Ascending aorta (tissue), 2 donors: Measurements from ENCODE around the gene TRIM25. TPM values are rescaled to one million over a fixed set of nuclear protein-coding genes. Genes with fewer than 3 reads are reported as not detected.
A peak's percentile ranks its signal among the peaks of the same experiment; 100 is the strongest.

Source experiments
- DNase-seq, 2 donors: peaks; one replicate each; pipeline ENCODE4 v3.0.0-alpha.2; 2019; ENCODE audit warnings: low spot score in 2 of 2
- H3K27ac ChIP-seq, 2 donors: fragments of 200-600 bp; sonication (generic); one replicate each; pipeline ENCODE4 v1.5.1; 2016 to 2017; ENCODE audit warnings: mild to moderate bottlenecking in 1 of 2
- H3K27me3 ChIP-seq: fragments of 200-600 bp; sonication (generic); one replicate; pipeline ENCODE4 v1.5.1; 2017
- H3K36me3 ChIP-seq, 2 donors: fragments of 200-600 bp; sonication (generic); one replicate each; pipeline ENCODE4 v1.5.1; 2016
- H3K4me1 ChIP-seq, 2 donors: fragments of 200-600 bp; sonication (generic); one replicate each; pipeline ENCODE4 v1.5.1; 2016 to 2017; ENCODE audit warnings: mild to moderate bottlenecking in 1 of 2
- H3K4me3 ChIP-seq, 2 donors: fragments of 200-600 bp; sonication (generic); one replicate each; pipeline ENCODE4 v1.5.1; 2016 to 2017; ENCODE audit warnings: mild to moderate bottlenecking in 1 of 2
- H3K9me3 ChIP-seq, 2 donors: fragments of 200-600 bp; sonication (generic); one replicate each; pipeline ENCODE4 v1.5.1; 2016
- intact Hi-C: fragments of 100-400 bp; cut with DNase I; formaldehyde crosslinking; loops from one replicate; pipeline ENCODE4 v1.15.1; 2023
- total RNA-seq: library from RNA; depleted of rRNA; stranded (reverse); fragments of >200 nt; gene quantifications from one replicate; pipeline ENCODE4 v1.1.0, GENCODE V29; 2016
- TF ChIP-seq, protein P1 (sequence below), 3 experiments: fragments of 200-600 bp in 2 of 3; fragments of 450-650 bp in 1 of 3; sonication (generic) in 2 of 3; IDR thresholded peaks; one replicate each; pipeline ENCODE4 v1.5.1; 2016 to 2019; ENCODE audit warnings: antibody characterized with exemption in 3 of 3, mild to moderate bottlenecking in 1 of 3, moderate library complexity in 1 of 3

Gene TRIM25
- total RNA-seq, 1 donor from 2014 or later = 65.3 TPM

- no peaks in the 10 kb centered on the region for H3K4me1 ChIP-seq
- TF ChIP-seq, protein P1, sequence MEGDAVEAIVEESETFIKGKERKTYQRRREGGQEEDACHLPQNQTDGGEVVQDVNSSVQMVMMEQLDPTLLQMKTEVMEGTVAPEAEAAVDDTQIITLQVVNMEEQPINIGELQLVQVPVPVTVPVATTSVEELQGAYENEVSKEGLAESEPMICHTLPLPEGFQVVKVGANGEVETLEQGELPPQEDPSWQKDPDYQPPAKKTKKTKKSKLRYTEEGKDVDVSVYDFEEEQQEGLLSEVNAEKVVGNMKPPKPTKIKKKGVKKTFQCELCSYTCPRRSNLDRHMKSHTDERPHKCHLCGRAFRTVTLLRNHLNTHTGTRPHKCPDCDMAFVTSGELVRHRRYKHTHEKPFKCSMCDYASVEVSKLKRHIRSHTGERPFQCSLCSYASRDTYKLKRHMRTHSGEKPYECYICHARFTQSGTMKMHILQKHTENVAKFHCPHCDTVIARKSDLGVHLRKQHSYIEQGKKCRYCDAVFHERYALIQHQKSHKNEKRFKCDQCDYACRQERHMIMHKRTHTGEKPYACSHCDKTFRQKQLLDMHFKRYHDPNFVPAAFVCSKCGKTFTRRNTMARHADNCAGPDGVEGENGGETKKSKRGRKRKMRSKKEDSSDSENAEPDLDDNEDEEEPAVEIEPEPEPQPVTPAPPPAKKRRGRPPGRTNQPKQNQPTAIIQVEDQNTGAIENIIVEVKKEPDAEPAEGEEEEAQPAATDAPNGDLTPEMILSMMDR (IDR thresholded peaks at IDR 0.05) = no peak
- H3K9me3 ChIP-seq = no peaks in the 10 kb centered on the region
- peaks cover 44 to 88% of the 10 kb centered on the region in 2 donors for H3K36me3 ChIP-seq
- H3K27me3 ChIP-seq = no peaks in the 10 kb centered on the region
- H3K27ac ChIP-seq = no peak overlapping the region
- intact Hi-C loops = loop anchor here (2.0 kb wide), 1 partner anchor 48 kb away; no protein-coding TSS in a partner anchor
- no peak for DNase-seq
- H3K4me3 ChIP-seq = no peak overlapping the region
Observed at GRCh38 chr17:56892333-56892732, 21.5 kb downstream of the TRIM25 start.

DNA sequence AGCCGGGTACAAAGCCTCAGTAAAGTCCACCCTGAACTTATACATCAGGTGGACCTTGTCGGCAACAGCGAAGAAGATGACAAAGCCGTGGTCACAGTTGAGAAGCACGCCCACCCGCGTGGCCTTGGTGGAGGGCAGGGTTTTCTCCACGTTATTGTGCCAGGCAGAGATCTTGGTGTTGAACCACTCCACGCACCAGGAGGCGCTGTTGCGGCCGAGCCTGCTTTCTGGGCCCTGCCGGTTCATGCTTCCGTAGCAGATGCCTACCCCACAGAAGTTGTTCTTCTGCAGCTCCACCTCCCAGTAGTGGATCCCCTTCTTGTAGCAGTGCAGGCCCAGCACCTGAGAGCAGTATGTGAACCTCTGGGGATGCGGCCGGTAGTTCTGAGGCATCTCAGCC, 22.1 kb downstream of the TRIM25 start:
- no peaks in the 10 kb centered on the region for H3K27me3 ChIP-seq
- H3K9me3 ChIP-seq = no peaks in the 10 kb centered on the region
- no peak for DNase-seq
- H3K27ac ChIP-seq = no peak overlapping the region
- no peak overlapping the region for H3K4me3 ChIP-seq
- TF ChIP-seq, protein P1 (IDR thresholded peaks at IDR 0.05) = peak; percentile 13 to 49 (median 36)
- peaks cover 44 to 83% of the 10 kb centered on the region in 2 donors for H3K36me3 ChIP-seq
- intact Hi-C loops = loop anchor here (2.0 kb wide), 1 partner anchor 49 kb away; no protein-coding TSS in a partner anchor
- H3K4me1 ChIP-seq = no peaks in the 10 kb centered on the region

DNA sequence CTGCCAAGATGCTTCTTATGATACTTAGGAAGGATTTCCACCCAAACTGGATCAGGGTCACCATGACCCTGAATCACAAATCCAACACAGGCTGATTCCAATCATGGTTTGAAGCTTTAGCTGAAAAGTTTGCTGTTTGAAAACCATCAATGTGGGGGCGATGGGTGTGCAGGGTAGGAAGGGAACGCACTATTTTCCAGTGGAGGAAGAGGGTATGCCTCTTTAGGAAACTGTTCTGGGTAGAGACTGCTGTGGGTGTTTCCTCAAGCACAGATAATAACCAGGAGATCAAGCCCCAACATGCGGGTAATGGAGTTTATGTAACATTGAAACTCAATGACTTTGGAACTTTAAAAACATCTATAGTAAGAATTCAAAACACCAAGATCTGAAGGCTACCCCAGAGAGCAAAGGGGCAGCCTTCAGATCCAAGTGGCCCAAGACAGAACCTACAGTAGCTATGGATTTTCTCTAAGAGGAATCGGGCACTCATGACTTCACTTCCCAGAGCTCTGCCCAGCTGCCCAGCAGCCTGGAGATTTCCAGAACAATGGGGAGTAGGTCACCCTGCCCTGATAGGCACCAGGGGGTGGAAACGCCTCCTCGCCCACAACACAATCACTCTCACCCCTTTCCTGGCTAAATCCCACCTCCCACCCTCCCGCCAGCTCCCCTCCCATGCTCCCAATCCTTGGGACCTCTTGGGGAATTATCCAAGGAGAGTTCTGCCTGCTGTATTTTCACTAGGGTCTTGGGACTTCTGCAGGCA, 22.8 kb downstream of the TRIM25 start:
- H3K9me3 ChIP-seq = no peaks in the 10 kb centered on the region
- TF ChIP-seq, protein P1 (IDR thresholded peaks at IDR 0.05) = no peak
- H3K4me3 ChIP-seq = no peak overlapping the region
- H3K27me3 ChIP-seq = no peaks in the 10 kb centered on the region
- peaks cover 44 to 83% of the 10 kb centered on the region in 2 donors for H3K36me3 ChIP-seq
- no peaks in the 10 kb centered on the region for H3K4me1 ChIP-seq
- intact Hi-C loops = no loop called here
- H3K27ac ChIP-seq = no peak overlapping the region
- no peak for DNase-seq

DNA sequence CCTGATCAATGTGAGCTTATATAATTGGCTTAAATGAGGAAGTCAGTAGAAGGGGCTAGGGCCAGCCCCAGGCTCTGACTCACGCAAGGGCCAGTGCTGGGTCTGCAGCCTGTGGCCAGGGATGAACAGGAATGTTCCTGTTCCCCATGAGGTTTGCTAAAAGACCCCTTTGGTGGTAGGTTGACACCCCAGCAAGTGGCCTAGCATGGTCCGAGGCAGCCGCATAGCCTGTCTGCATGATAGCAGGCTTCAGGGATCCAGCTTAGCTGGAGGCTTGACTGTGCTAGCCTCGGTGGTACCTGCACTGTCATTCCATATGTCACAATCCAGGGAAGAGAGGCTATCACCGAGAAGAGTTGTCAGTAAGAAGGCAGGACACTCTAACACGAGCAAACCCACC, 23.5 kb downstream of the TRIM25 start:
- peaks cover 37 to 76% of the 10 kb centered on the region in 2 donors for H3K36me3 ChIP-seq
- TF ChIP-seq, protein P1 (IDR thresholded peaks at IDR 0.05) = no peak
- intact Hi-C loops = no loop called here
- H3K27me3 ChIP-seq = no peaks in the 10 kb centered on the region
- no peaks in the 10 kb centered on the region for H3K9me3 ChIP-seq
- no peak for DNase-seq
- H3K4me3 ChIP-seq = no peak overlapping the region
- H3K4me1 ChIP-seq = no peaks in the 10 kb centered on the region
- H3K27ac ChIP-seq = no peak overlapping the region

DNA sequence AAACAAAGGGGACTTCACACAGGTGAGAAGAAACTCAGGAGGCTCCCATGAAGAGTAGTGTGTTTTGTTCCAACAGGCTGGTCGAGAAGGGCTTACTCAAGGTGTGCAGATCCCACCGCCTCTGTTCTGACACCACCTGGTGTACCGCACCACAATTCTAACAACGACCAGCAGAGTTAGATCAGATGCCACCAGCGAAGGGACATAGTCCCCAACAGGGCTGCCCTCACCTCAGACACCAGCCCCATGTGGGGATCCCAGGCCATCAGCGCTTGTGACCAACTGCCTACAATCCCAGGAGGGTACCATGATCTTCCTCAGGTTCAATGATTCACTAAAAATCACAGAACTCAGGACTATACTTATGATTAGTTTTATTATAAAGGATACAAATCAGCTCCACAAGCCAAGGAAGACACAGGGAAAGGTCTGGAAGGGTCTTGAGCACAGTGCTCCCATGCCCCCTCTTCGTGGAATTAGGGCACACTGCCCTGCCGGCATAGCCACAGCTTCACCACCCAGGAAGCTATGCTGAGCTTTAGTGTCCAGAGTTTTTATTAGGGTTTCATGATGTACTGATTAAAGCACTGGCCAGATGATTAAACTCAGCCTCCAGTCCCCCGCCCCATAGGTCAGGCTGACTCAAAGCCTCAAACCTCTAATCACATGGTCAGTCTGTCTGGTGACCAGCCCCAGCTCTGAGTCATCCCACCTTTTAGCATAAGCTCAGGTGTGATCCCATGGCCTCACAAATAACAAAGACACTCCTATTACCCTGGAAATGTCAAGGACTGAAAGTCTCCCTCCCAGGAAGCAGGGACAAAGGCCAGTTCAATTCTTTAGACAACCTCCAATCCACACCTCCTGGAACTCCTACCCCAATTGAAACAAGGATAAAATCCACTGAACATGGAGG, 26.0 kb downstream of the TRIM25 start:
- Histone ChIP-seq H3K36me3 (peaks cover 14 to 50% of the 10 kb centered on the region in 2 donors), H3K27ac (no peak overlapping the region), H3K4me3 (no peak overlapping the region), H3K4me1 (no peaks in the 10 kb centered on the region), H3K27me3 (no peaks in the 10 kb centered on the region), H3K9me3 (no peaks in the 10 kb centered on the region)
- no peak for DNase-seq
- TF ChIP-seq, protein P1 (IDR thresholded peaks at IDR 0.05) = no peak
- intact Hi-C loops = no loop called here
